WI38 (cell line): ENCODE measurements around the gene MGAT2.

Experiments used
- H3K4me3 ChIP-seq: 2 replicates; pipeline ENCODE4 v1.5.1; 2011; ENCODE audit warnings: low read depth, mild to moderate bottlenecking, control low read depth, low read length
- CTCF ChIP-seq: IDR thresholded peaks from 2 replicates; pipeline ENCODE4 v1.5.1; 2012; ENCODE audit warnings: low read depth, mild to moderate bottlenecking, control low read depth, low read length

MGAT2 gene

GRCh38 chr14:49615776-49616175 lies 4.8 kb upstream of the MGAT2 start:
- TF ChIP-seq CTCF: no peak
- no peak overlapping the region for H3K4me3 ChIP-seq

- peak overlapping the region; percentile 9; the same call in 1 of the 2 replicates for H3K4me3 ChIP-seq
- TF ChIP-seq CTCF: no peak
These were observed 2.6 kb upstream of the MGAT2 start for GRCh38 chr14:49617852-49618519.

GRCh38 chr14:49619273-49619672 lies 1.3 kb upstream of the MGAT2 start:
- peak overlapping the region; percentile 96 for H3K4me3 ChIP-seq

DNA sequence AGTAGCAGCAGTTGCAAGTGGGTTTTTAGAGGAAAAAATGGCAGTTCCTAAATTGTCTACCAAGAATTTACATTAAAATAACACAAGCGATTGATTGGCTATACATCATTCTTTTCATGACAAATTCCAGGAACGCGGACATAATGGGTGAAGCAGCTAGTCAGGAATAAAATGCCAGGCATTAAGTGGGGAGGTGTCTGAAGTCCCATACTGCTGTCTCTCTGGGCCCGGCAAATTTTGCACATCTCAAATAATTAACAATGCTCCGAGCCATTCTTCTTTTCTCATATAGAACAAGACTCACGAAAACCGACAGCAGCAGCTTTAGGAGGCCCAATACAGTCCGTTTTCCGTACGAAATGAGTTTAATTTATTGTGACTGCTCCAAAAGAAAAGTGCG lies 869 bp upstream of the MGAT2 start:
- H3K4me3 ChIP-seq: peak overlapping the region; percentile 96
- TF ChIP-seq CTCF: no peak

DNA sequence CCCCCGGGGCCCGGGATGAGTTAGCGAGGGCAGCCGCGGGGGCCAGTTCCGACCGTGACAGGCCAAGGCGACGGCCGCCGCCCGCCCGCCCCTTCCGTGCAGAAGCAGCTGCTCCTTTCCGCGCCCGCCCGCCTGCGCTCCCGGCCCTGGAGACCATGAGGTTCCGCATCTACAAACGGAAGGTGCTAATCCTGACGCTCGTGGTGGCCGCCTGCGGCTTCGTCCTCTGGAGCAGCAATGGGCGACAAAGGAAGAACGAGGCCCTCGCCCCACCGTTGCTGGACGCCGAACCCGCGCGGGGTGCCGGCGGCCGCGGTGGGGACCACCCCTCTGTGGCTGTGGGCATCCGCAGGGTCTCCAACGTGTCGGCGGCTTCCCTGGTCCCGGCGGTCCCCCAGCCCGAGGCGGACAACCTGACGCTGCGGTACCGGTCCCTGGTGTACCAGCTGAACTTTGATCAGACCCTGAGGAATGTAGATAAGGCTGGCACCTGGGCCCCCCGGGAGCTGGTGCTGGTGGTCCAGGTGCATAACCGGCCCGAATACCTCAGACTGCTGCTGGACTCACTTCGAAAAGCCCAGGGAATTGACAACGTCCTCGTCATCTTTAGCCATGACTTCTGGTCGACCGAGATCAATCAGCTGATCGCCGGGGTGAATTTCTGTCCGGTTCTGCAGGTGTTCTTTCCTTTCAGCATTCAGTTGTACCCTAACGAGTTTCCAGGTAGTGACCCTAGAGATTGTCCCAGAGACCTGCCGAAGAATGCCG lies 699 bp downstream of the MGAT2 start:
- peak overlapping the region; percentile 96 for H3K4me3 ChIP-seq
- no peak for TF ChIP-seq CTCF

GRCh38 chr14:49622022-49622607 lies 1.5 kb downstream of the MGAT2 start:
- H3K4me3 ChIP-seq: peak overlapping the region; percentile 96
- TF ChIP-seq CTCF: no peak

DNA sequence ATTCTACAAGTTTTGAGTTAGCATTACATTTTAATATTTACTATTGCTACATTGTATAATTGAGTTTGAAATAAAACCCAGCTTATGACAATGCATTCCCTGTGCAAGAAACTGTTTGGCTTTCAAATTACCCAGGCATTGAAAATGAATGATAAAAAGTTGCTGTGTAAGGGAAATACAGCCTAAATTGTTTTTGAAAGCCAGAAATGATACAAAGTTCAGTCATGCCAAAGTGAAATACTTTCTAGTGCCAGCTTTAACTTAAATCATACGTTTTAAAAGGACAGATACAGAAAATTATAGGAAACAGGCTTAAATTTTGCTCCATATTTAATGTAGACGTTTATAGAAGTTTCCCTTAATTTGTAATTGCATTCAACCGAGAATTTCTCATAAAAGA lies 2.8 kb downstream of the MGAT2 start:
- TF ChIP-seq CTCF: no peak
- peak overlapping the region; percentile 96 for H3K4me3 ChIP-seq
